ENCODE measurements around the gene TMEM11. TPM values are rescaled to one million over a fixed set of nuclear protein-coding genes. Genes with fewer than 3 reads are reported as not detected.

Gene TMEM11
- polyA plus RNA-seq, 2 of the 4 experiments (the other 2 are of a cell fraction), result 57.7 to 61.0 TPM

DNA sequence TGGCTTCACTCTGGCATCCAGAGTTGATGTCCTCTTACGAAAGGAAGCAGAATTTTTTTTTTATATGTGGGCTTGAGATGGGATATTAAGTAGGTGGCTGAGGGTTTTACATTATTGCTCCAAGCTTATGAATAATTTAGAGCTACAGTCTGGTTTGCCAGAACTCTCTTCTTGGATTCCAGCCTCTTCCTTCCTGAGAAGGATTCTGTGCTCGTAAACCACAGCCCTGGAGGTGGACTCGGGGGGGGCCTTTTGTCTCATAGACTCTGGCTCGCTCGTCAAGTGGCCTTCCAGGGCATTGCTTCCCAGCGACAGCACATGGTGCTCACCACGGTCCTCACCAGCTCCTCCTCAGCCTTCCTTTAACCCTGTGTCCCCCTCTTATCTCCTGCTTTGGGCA is 43.2 kb downstream of the TMEM11 start:
- H3K27ac ChIP-seq, result no peak overlapping the region
- H3K4me3 ChIP-seq, result no peak overlapping the region
- WGBS (ENCODE audit: missing lambda C conversion rate), result 84% methylated on average over 7 of the region's 7 CpGs
- no peak for TF ChIP-seq HES2 (IDR thresholded peaks at IDR 0.05)
- no peak for TF ChIP-seq CEBPB (IDR thresholded peaks at IDR 0.05)
- no peak for TF ChIP-seq CHD2 (IDR thresholded peaks at IDR 0.05; ENCODE audit: low read length, partially characterized antibody)
- no peak for TF ChIP-seq PHF8 (IDR thresholded peaks at IDR 0.05; ENCODE audit: borderline replicate concordance, low read depth)
- no peak for TF ChIP-seq ZC3H11A (IDR thresholded peaks at IDR 0.05)
- TF ChIP-seq, protein P1, sequence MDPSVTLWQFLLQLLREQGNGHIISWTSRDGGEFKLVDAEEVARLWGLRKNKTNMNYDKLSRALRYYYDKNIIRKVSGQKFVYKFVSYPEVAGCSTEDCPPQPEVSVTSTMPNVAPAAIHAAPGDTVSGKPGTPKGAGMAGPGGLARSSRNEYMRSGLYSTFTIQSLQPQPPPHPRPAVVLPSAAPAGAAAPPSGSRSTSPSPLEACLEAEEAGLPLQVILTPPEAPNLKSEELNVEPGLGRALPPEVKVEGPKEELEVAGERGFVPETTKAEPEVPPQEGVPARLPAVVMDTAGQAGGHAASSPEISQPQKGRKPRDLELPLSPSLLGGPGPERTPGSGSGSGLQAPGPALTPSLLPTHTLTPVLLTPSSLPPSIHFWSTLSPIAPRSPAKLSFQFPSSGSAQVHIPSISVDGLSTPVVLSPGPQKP (IDR thresholded peaks at IDR 0.05; ENCODE audit: low read depth, low read length), result no peak
- no peak for TF ChIP-seq RAD21 (conservative IDR thresholded peaks at IDR 0.05 in 1 of 2, IDR thresholded peaks at IDR 0.05 in 1 of 2)
- TF ChIP-seq HDAC2 (IDR thresholded peaks at IDR 0.05), result no peak
- no peak for TF ChIP-seq EHMT2 (IDR thresholded peaks at IDR 0.05; ENCODE audit: low read depth)
- TF ChIP-seq RCOR1 (IDR thresholded peaks at IDR 0.05; ENCODE audit: low read depth, low read length), result no peak
- TF ChIP-seq FOSL2 (IDR thresholded peaks at IDR 0.05), result no peak
- TF ChIP-seq FOSL2 (CRISPR knock-in tag; IDR thresholded peaks at IDR 0.05), result no peak
- TF ChIP-seq NPAS2 (CRISPR knock-in tag; IDR thresholded peaks at IDR 0.05; ENCODE audit: borderline replicate concordance), result no peak
- no peak for TF ChIP-seq ZNF302 (CRISPR knock-in tag; IDR thresholded peaks at IDR 0.05)
- no peak for TF ChIP-seq MAZ (IDR thresholded peaks at IDR 0.05; ENCODE audit: borderline replicate concordance, low read depth, low read length)
- no peak for TF ChIP-seq RNF2 (IDR thresholded peaks at IDR 0.05; ENCODE audit: borderline replicate concordance, low read depth)
- TF ChIP-seq KDM1A (IDR thresholded peaks at IDR 0.05; ENCODE audit: low read depth), result no peak
- TF ChIP-seq, protein P2, sequence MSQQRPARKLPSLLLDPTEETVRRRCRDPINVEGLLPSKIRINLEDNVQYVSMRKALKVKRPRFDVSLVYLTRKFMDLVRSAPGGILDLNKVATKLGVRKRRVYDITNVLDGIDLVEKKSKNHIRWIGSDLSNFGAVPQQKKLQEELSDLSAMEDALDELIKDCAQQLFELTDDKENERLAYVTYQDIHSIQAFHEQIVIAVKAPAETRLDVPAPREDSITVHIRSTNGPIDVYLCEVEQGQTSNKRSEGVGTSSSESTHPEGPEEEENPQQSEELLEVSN (IDR thresholded peaks at IDR 0.05; ENCODE audit: borderline replicate concordance, low read depth), result no peak
- no peak for TF ChIP-seq TP53 (CRISPR knock-in tag; IDR thresholded peaks at IDR 0.05)
- TF ChIP-seq CBX8 (IDR thresholded peaks at IDR 0.05), result no peak
- ChIA-PET CTCF (interaction anchor here (1.4 kb wide), 1 partner anchor 16 kb away, joined by 3 read pairs; no protein-coding TSS in a partner anchor), POLR2A (no interaction called here)
- H3K4me1 ChIP-seq, result no peaks in the 10 kb centered on the region
- no peak for ATAC-seq
- no peaks in the 10 kb centered on the region for H3K9me3 ChIP-seq
- H3K4me2 ChIP-seq, result no peak overlapping the region
- DNase-seq (ENCODE audit: low read depth in 1 of 2, low spot score in 1 of 2), result no peak
- FAIRE-seq, result no peak

DNA sequence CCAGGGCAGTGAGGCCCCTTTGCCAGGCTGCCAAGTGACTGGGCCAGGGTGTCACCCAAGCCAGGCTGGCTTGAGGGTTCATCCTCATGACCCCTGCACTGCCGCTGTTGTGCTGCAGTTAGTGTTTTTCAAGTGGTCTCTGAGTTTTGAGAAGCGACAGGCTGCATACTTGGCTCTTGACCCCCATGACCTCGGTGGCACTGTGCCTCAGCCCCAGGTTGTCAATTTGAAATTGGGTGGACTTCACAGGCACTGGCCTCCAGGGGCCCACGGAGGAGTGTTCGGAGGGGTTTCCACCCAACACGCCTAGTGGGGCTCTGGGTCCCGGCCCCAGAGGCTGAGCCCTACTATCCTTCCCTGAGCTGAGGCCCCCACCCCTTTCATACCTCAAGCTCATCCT is 44.5 kb downstream of the TMEM11 start:
- Histone ChIP-seq H3K4me3 (no peak overlapping the region), H3K4me1 (no peaks in the 10 kb centered on the region), H3K9me3 (no peaks in the 10 kb centered on the region), H3K27ac (no peak overlapping the region), H3K4me2 (no peak overlapping the region)
- DNase-seq (ENCODE audit: low read depth in 1 of 2, low spot score in 1 of 2) (no peak), ATAC-seq (no peak), FAIRE-seq (no peak)
- no peak for TF ChIP-seq TP53 (CRISPR knock-in tag; IDR thresholded peaks at IDR 0.05)
- no peak for TF ChIP-seq ZNF302 (CRISPR knock-in tag; IDR thresholded peaks at IDR 0.05)
- TF ChIP-seq MAX (IDR thresholded peaks at IDR 0.05), result no peak
- no peak for TF ChIP-seq FOXS1 (CRISPR knock-in tag; IDR thresholded peaks at IDR 0.05)
- TF ChIP-seq MYC (IDR thresholded peaks at IDR 0.05; ENCODE audit: borderline replicate concordance, low read length), result no peak
- no peak for TF ChIP-seq HOXB13 (CRISPR knock-in tag; IDR thresholded peaks at IDR 0.05; ENCODE audit: low read depth)
- no peak for TF ChIP-seq RARB (CRISPR knock-in tag; IDR thresholded peaks at IDR 0.05)
- no peak for TF ChIP-seq JUNB (IDR thresholded peaks at IDR 0.05)
- no peak for TF ChIP-seq POLR2A (IDR thresholded peaks at IDR 0.05; ENCODE audit: low read length)
- no peak for TF ChIP-seq RNF2 (IDR thresholded peaks at IDR 0.05; ENCODE audit: borderline replicate concordance, low read depth)
- no peak for TF ChIP-seq HOXA7 (CRISPR knock-in tag; IDR thresholded peaks at IDR 0.05)
- no peak for TF ChIP-seq NFE2L2 (conservative IDR thresholded peaks at IDR 0.05; ENCODE audit: low read length)
- TF ChIP-seq TFCP2L1 (CRISPR knock-in tag; IDR thresholded peaks at IDR 0.05), result no peak
- TF ChIP-seq SMC3 (IDR thresholded peaks at IDR 0.05), result no peak
- TF ChIP-seq CBX8 (IDR thresholded peaks at IDR 0.05), result no peak
- ChIA-PET CTCF (interaction anchor here (0.9 to 1.7 kb wide), 3 partner anchors 9 to 110 kb away, joined by 3 to 5 read pairs (median 3); no protein-coding TSS in a partner anchor), POLR2A (no interaction called here)
- 88% methylated on average over 5 of the region's 7 CpGs for WGBS (ENCODE audit: missing lambda C conversion rate)

Data from A549 (cell line).